CD4-positive, alpha-beta T cell (primary cell): Measurements from ENCODE around the gene CLSTN2. TPM values are rescaled to one million over a fixed set of nuclear protein-coding genes. Genes with fewer than 3 reads are reported as not detected.

ENCODE experiments used
- ATAC-seq: fragments of 200-7000 bp; cut with Tn5 transposase; one replicate; pipeline ENCODE4 v1.10.0; 2022; ENCODE audit warnings: mild to moderate bottlenecking; ENCODE audit not compliant: poor library complexity
- CTCF ChIA-PET: fragments of 350-600 bp; sonication (Branson Sonifier 250); formaldehyde crosslinking; loops from one replicate; lab custom pipeline; 2021; ENCODE audit warnings: antibody characterized with exemption, inconsistent platforms; lab: Charles Lee
- POLR2A ChIA-PET: fragments of 350-600 bp; sonication (Branson Sonifier 250); formaldehyde crosslinking; loops from one replicate; lab custom pipeline; 2021; ENCODE audit warnings: antibody characterized with exemption, inconsistent platforms; lab: Charles Lee
- DNase-seq, 14 experiments: peaks; one replicate each; pipeline ENCODE4 v3.0.0-alpha.2; 2013 to 2020; ENCODE audit warnings: mixed read lengths in 2 of 14
- H3K27ac ChIP-seq, 2 donors: one replicate each; pipeline versions ENCODE4 v1.5.1 to v1.7.0; 2013; ENCODE audit warnings: low read length in 2 of 2, low read depth in 1 of 2, mild to moderate bottlenecking in 1 of 2
- H3K27me3 ChIP-seq, 2 experiments: 1 replicate in 1 of 2; 2 replicates in 1 of 2; pipeline versions ENCODE4 v1.6.1 to v1.7.0; 2013; ENCODE audit warnings: low read length in 2 of 2, control low read depth in 1 of 2, mild to moderate bottlenecking in 1 of 2, moderate library complexity in 1 of 2; ENCODE audit not compliant: insufficient read depth in 2 of 2, control insufficient read depth in 1 of 2
- H3K36me3 ChIP-seq: one replicate; pipeline ENCODE4 v1.6.1; 2013; ENCODE audit warnings: low read length, control low read depth; ENCODE audit not compliant: insufficient read depth
- H3K4me1 ChIP-seq: one replicate; pipeline ENCODE4 v1.6.1; 2013; ENCODE audit warnings: low read length, control low read depth; ENCODE audit not compliant: insufficient read depth
- H3K4me3 ChIP-seq: one replicate; pipeline ENCODE4 v1.5.1; 2013; ENCODE audit warnings: mild to moderate bottlenecking, low read length, moderate library complexity
- H3K9me3 ChIP-seq, 2 experiments: 1 replicate in 1 of 2; 2 replicates in 1 of 2; pipeline versions ENCODE4 v1.6.1 to v1.7.0; 2013; ENCODE audit warnings: low read length in 2 of 2, mild to moderate bottlenecking in 2 of 2, control low read depth in 1 of 2, moderate library complexity in 1 of 2; ENCODE audit not compliant: control insufficient read depth in 1 of 2, insufficient read depth in 1 of 2
- H3K27ac Mint-ChIP-seq: one replicate; pipeline ENCODE4 v1.8.0; 2020; ENCODE audit warnings: mixed read lengths
- H3K27me3 Mint-ChIP-seq: one replicate; pipeline ENCODE4 v1.8.0; 2021; ENCODE audit warnings: mixed read lengths
- H3K36me3 Mint-ChIP-seq: one replicate; pipeline ENCODE4 v1.8.0; 2021; ENCODE audit warnings: low read depth, mixed read lengths
- H3K4me1 Mint-ChIP-seq: one replicate; pipeline ENCODE4 v1.8.0; 2021; ENCODE audit warnings: low read depth, mixed read lengths
- H3K4me3 Mint-ChIP-seq: one replicate; pipeline ENCODE4 v1.8.0; 2020; ENCODE audit warnings: mild to moderate bottlenecking, mixed read lengths
- H3K9me3 Mint-ChIP-seq: one replicate; pipeline ENCODE4 v1.8.0; 2020; ENCODE audit warnings: mixed read lengths
- CTCF ChIP-seq: fragments of 200-600 bp; IDR thresholded peaks from one replicate; pipeline ENCODE4 v1.8.0; 2022; ENCODE audit warnings: antibody characterized with exemption, mild to moderate bottlenecking
- intact Hi-C, 2 experiments: fragments of 100-400 bp; cut with DNase I in 1 of 2; cut with micrococcal nuclease in 1 of 2; formaldehyde crosslinking; loops; one replicate each; pipeline versions ENCODE4 v1.15.1 to v1.9.0; 2023 to 2025; cut with DNase I, micrococcal nuclease
- total RNA-seq, 174 experiments: library from RNA in 2 of 174; stranded (reverse) in 2 of 174; gene quantifications; one replicate each; pipeline ENCODE4 v1.2.3 and lab custom pipeline; 2021 to 2026

CLSTN2 gene
- total RNA-seq, 2 experiments from 2014 or later, result not detected

- POLR2A ChIA-PET, result no interaction called here
- no peak overlapping the region for H3K27ac Mint-ChIP-seq
- TF ChIP-seq CTCF, result no peak
- ATAC-seq, result no peak
- CTCF ChIA-PET, result no interaction called here
- Histone ChIP-seq H3K4me1 (no peaks in the 10 kb centered on the region), H3K27me3 (no peaks in the 10 kb centered on the region), H3K27ac (no peak overlapping the region), H3K36me3 (no peaks in the 10 kb centered on the region), H3K9me3 (no peaks in the 10 kb centered on the region), H3K4me3 (no peak overlapping the region)
- no peaks in the 10 kb centered on the region for H3K9me3 Mint-ChIP-seq
- H3K4me3 Mint-ChIP-seq, result no peak overlapping the region
- no peaks in the 10 kb centered on the region for H3K4me1 Mint-ChIP-seq
- DNase-seq, result no peak
- intact Hi-C loops, result no loop called here
- H3K27me3 Mint-ChIP-seq, result peaks cover 9% of the 10 kb centered on the region
- H3K36me3 Mint-ChIP-seq, result no peaks in the 10 kb centered on the region
These were observed 361.9 kb downstream of the CLSTN2 start for GRCh38 chr3:140296796-140297352.

GRCh38 chr3:140298043-140298442 lies 363.1 kb downstream of the CLSTN2 start:
- ATAC-seq (no peak), DNase-seq (no peak)
- no peaks in the 10 kb centered on the region for H3K9me3 Mint-ChIP-seq
- H3K27ac Mint-ChIP-seq, result no peak overlapping the region
- no peak overlapping the region for H3K4me3 Mint-ChIP-seq
- H3K4me1 ChIP-seq, result no peaks in the 10 kb centered on the region
- H3K27me3 Mint-ChIP-seq, result peaks cover 9% of the 10 kb centered on the region
- CTCF ChIA-PET, result no interaction called here
- intact Hi-C loops, result no loop called here
- no peak overlapping the region for H3K4me3 ChIP-seq
- H3K27ac ChIP-seq, result no peak overlapping the region
- POLR2A ChIA-PET, result no interaction called here
- no peaks in the 10 kb centered on the region for H3K36me3 Mint-ChIP-seq
- H3K9me3 ChIP-seq, result no peaks in the 10 kb centered on the region
- H3K4me1 Mint-ChIP-seq, result no peaks in the 10 kb centered on the region
- no peak for TF ChIP-seq CTCF
- no peaks in the 10 kb centered on the region for H3K36me3 ChIP-seq
- no peaks in the 10 kb centered on the region for H3K27me3 ChIP-seq

- H3K27ac Mint-ChIP-seq, result no peak overlapping the region
- no peaks in the 10 kb centered on the region for H3K9me3 ChIP-seq
- no peaks in the 10 kb centered on the region for H3K36me3 Mint-ChIP-seq
- intact Hi-C loops, result no loop called here
- ChIA-PET CTCF (no interaction called here), POLR2A (no interaction called here)
- H3K4me3 Mint-ChIP-seq, result no peak overlapping the region
- H3K27me3 ChIP-seq, result no peaks in the 10 kb centered on the region
- no peaks in the 10 kb centered on the region for H3K4me1 Mint-ChIP-seq
- H3K4me1 ChIP-seq, result no peaks in the 10 kb centered on the region
- H3K27me3 Mint-ChIP-seq, result peaks cover 9% of the 10 kb centered on the region
- H3K27ac ChIP-seq, result no peak overlapping the region
- no peak for TF ChIP-seq CTCF
- DNase-seq (no peak), ATAC-seq (no peak)
- no peaks in the 10 kb centered on the region for H3K36me3 ChIP-seq
- H3K9me3 Mint-ChIP-seq, result no peaks in the 10 kb centered on the region
- H3K4me3 ChIP-seq, result no peak overlapping the region
These were observed 363.6 kb downstream of the CLSTN2 start for GRCh38 chr3:140298569-140299070.
